ENCODE data around the gene TENT5C.

Gene TENT5C

DNA sequence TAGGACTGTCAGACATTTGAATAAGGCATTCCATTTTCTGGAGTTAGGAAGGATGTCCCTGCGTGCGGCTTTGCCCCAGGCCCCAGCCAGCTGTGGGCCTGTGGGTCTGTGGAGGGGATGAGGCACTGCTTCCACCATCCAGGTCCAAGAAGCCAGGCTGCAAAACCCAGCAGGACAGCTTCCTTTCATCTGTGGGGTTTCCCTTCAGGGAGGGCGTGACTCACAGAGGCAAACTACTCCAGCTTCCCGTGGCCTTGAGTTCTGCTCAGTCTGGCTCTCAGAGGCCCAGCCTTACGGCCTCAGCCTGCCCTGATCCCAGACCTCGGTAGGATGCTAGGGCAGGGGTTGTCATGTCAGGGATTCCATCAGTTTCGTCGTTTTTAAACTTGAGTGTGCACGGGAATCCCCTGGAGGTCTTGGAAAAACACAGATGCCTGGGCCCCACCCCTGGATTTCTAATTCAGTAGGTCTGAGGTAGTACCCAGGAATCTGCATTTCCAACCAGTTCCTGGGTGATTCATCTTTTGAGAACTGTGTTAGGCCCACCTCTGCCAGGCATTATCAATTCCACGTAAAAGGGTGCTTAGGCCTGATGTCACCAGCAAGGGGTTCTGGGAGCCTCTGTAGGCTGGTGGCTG lies 32.3 kb upstream of the TENT5C start:
- peak; percentile 9 for DNase-seq (ENCODE audit: low spot score)

DNA sequence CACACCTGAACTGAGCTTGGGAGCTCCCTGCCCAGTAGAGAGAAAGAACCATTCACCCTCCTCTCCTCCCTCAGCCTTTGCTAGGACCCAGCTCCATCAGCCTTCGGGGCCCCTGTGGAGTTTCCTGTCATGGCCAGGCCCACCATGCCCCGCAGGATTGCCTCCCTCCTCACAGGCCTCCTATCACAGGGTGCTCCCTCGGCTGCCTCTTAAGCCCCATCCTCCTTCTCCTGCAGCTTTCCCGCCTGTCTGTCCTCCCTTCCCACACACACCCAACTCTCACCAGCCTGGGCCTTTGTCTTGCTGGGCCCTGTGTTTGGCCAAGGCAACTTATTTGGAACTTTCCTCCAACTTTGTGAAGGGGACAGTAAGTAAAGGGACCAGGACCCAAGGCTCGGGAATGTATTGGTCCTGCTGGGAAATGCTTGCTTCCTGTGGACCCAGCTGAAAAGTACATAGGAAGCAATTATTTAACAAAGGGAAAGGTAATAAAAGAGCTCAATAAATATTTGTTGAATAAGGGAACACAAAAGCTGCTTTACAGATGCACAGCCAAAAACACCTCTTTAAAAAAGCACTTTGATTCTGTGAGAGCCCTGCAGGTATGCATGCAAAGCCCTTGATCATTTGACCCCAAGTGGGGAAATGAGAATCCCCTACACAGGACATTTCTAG lies 31.6 kb upstream of the TENT5C start:
- DNase-seq (ENCODE audit: low spot score): no peak

DNA sequence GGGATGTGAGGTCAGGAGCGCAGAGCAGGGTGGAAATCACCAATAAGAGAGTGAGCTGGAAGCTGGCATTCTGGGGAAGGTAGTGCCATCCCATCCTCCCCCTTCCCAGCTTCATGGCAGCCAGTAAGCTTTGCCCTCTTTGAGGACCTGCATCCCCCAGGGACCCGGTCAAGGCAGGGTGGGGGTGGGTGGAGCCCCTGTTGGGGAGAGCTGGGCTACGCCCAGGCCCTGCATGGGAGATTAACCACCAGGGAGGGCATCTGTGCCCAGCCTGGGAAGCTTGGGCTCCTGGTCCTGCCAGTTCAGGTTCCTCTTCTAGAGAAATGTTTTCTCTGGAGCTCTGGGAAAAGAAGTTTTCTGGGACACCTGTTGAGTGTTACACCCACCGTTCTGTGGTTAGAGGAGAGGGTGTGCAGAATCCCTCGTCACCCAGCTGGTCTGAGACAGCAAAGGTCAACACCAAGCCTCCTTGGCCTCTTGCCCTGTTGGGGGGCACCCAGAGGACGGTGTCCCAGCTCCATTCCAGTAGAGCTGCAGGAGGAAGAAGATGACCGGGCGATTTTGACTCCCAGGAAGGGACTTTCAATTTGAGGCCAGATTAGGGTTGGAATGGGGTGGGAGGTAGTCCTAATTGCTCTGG lies 30.1 kb upstream of the TENT5C start:
- DNase-seq (ENCODE audit: low spot score): no peak

DNA sequence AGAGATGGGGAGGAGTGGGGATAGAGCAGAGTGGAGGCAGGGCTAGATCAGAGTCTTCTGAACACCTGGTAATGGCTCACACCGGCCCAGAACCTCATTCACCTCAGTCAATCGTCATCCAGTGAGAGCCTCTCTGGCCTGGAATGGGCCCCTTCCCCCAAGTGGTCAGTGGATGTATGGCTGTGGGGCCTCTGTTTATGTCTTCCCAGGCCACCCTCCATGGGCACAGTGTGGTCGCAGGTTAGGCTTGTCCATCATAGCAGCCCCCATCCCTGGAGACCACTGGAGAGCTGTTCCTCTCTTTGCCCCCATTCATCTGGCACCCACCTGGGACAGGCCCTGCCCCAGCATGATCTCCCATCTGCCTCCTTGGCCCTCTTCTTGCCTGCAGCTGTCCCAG lies 29.6 kb upstream of the TENT5C start:
- DNase-seq (ENCODE audit: low spot score): no peak

DNA sequence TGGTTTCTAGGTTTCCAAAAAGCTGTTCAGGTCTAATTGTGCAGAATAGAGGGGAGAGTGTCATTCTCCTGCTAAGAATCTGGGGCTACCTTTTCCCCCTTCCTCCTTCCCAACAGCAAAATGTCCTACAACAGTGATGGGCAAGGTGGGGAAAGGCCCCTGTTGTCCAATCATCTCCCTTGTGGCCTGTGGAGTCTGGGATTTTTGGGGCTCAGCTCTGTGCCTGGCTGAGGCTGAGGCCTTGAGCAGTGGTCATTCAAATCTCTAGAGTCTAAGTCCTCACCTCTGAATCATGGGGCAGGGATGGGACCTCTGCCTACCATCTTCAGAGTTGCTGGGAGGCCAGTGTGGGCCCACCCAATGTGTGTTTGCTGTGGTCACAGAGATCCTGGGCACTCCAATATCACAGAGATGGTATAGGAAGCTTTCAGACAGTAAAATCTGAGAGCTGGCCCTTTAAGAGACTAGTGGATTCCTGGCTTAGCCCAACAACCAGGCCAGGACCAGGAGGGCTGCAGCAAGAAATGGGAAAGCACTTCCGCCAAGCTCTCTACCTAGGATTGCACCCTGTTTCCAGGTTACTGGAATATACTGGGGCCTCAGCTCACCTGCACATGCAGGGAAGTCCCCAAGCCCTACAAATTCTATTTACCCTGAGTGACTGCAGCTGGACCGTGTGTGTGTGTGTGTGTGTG lies 28.5 kb upstream of the TENT5C start:
- no peak for DNase-seq (ENCODE audit: low spot score)

DNA sequence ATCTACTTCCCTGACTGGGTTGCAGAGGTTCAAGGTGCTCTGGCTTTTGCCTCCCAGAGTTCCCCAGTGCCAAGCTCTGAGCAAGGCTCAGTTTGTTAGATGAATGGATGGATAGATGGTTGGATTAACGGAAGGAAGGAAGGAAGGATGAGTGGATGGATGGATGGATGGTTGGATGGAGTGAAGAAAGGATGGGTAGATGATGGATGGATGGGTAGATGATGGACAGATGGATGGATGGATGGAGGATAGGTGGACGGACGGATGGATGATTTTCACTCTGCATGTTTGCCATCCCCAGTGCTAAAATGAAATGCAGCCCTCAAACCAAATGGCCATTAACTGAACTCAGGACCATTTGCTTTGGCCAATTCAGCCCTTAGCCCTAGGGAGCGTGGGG lies 27.4 kb upstream of the TENT5C start:
- DNase-seq (ENCODE audit: low spot score): no peak

DNA sequence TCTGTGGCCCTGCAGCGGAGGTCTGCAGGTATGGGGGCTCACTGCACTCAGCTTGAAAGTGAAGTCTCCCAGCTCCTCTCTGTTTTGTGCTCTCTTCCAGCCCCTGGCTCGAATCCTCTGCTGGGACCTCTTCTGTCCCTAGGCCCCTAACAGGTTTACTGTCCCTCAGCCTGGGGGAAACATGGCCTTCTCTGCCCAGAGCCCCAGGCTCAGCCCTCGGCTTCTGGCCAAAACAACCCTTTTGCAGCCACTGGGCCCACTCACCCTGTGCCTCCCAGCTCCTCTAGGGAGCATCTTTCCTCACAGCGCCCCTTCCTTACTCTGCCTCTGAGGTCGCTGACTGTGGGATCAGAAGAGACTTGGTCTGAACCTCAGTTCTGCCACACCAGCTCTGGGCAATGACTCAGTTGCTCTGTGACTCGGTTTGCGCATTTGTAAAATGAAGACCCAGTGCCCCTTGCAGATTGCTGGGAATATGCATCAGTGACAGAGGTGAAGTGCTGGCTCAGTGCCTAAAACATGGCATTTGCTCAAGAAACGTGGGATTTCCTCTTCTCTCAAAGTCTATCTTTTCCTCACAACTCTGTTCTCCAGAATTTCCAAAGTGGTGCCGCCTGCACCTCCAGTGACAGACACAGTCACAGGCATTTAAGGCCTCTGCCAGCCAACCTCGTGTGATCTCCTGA lies 26.5 kb upstream of the TENT5C start:
- DNase-seq (ENCODE audit: low spot score): no peak

DNA sequence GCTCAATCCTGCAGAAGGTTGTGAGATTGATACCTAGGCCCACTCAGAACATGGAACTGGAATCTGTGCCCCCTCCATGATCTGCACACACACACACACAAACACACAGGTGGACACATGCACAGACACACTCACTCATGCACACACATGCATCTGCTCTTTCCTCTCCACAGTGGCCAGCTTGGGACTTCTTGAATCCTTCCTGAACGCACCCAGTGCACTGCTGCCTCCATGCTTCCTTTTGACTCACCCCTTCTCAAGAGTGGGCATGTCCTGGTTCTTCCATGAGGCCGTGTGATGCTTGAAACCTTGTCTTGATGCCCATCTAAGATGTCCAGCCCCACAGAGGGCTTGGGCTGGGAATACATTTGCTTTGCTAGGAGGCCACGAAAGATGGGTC lies 25.4 kb upstream of the TENT5C start:
- DNase-seq (ENCODE audit: low spot score): no peak

DNA sequence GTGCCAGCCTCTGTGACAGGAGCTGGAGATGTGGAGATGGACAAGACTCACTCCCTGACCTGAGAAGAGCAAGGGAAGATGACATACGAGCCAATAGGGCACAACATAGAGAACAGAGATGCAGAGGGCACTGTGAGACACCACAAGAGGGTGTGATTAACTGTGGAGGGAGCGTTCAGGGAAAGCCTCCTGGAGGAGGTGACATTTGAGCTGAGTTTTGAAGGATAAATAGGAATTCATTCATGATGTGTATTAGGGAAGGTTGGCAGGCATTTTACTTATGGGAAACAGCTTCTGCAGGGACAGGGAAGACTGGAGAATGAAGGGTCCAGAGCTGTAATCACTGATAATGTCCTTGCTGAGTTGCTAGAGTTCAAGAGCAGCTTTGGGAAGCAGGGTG lies 25.0 kb upstream of the TENT5C start:
- DNase-seq (ENCODE audit: low spot score): no peak

DNA sequence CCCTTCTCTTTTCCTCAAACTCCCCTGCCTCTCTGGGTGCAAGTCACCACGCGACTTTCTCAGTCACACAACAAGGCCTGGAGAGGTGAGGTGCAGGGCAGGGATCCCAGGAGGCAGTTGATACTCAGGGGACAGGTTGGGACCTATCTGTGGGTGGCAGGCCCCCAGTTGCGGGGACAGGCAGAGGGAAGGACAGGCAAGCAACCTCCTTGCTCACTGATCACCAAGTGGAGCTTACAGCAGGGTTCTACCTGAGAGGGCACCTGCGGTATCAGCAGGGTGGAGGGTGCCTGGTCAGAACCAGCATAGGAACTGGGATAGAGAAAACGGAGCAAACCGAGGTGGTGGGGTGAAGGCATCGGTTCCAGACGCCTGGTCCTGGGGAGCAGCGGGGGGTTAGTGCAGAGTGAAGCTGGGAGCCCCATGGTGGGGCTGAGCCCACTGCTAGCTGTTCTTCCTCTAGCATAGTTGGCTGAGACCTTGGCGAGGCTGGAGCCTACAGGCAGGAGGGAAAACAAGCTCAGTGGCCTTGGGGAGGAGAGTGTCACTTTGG lies 24.4 kb upstream of the TENT5C start:
- DNase-seq (ENCODE audit: low spot score): no peak

DNA sequence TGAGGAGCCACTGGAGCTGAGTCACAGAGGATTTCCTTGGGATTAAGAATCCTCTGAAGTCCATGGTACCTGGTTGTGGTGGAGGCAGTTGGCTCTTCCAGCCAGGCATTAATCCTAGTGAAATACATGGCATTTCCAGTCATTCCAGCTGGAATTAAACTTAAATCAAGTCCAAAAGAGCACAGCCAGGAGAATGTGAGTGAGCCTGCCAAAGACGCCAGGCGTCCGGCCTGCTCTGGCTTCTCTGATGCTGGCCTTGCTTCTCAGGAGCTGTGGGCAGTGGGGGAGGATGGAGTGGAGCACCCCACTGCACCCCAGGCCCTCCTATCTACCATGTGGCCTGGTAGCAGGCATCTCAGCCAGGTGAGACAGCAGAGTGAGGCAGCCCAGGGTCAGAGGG lies 23.4 kb upstream of the TENT5C start:
- DNase-seq (ENCODE audit: low spot score): no peak

DNA sequence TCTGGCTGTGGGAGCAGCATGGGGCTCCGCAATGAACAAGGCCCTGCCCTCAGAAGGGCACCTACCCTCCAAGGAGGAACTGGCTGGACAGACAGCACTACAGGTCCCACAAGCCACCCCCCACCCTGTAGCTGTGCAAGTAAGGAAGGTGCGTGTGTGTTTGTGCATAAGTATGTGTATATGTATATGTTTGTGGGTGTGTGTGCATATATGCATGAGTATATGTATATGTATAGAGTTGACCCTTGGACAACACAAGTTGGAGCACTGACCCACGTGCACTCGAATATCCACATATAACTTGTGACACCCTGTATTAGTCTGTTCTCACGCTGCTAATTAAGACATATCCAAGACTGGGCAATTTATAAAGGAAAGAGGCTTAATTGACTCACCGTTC lies 22.6 kb upstream of the TENT5C start:
- DNase-seq (ENCODE audit: low spot score): no peak

DNA sequence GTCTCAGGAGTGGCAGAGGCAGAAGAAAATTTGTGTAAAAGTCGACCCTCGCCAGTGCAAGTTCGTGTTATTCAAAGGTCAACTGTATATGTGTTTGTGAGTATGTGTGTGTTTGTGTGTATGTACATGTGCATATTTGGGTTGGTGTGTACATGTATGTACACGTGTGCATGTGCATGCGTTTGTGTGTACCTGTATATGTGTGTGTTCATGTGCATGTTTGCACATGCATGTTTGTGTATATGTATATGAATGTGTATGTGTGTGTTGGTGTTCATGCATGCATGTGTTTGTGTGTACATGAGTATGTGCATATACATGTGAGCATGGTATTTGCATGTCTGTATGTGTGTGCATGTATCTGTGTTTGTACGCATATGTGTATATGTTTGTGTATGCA lies 21.7 kb upstream of the TENT5C start:
- no peak for DNase-seq (ENCODE audit: low spot score)

DNA sequence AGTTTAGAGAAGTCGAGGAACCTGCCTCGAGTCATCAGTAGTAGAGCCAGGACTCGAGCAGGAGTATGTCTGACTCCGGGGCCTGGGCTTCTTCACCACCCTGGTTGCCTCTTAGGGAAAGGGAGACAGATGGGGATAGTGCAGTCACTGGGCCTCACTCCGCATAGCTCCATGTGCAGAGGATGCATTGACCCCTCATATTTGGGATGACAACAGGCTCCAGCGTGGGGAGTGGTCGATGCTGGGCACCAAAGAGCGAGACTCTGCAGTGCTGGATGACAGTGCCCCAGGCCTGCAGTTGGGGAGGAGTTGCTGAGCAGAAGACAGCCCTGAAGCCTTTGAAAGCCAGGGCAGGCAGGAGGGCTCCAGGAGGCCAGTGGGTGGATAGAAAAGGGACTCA lies 20.8 kb upstream of the TENT5C start:
- DNase-seq (ENCODE audit: low spot score): no peak

DNA sequence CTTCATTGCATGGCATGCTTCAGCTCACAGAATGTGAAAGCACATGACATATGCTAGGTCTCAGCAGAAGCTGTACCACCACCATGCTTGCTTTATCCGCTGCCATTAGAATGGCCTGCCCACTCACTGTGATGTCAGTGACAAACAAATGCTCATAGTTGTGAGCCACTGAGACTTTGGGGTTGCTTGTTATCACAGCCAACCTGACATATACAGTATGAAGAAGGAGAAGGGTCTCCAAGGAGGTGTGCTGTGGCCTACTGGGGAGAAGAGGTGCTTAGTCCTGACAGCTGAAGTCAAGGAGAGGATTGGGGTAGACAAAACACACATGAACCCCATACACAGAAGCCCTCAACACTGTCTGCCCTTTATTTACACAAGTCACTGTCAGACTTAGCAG lies 19.5 kb upstream of the TENT5C start:
- DNase-seq (ENCODE audit: low spot score): no peak

DNA sequence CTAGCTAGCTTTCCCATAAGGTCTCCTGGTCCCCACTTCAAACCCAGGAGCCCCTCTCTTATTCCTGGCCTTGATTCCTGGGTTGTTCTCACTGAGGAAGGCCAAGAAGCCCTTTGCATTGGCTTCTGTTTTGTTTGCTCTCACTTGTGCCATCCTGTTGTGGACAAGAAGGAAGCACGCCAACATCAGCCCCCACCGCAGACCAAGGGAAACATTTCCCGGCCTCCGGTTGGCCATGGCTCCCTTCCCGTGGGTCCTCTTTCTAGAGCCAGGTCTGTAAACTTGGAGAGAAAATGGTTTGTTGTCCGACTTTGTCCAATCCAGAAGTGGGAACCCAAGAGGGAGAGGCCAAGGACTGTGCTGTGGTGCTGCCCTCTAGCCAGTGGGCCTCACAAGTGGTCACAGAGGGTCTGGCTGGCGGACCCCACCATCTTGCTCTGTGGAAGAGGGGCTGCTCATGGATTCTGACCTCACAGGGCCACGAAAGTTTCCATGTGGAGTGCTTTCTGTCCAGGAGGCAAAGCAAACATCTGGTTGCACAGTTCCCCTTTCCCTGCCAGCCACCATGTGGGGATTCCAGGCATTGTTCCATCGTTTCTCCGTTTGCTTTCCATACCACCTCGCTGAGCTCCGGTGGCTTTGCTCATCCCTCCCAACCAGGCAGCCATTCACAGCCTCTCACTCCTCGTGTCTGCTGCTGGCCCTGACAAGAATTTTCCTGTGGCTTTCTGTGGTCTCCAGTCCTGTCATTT lies 18.9 kb upstream of the TENT5C start:
- DNase-seq (ENCODE audit: low spot score): no peak

DNA sequence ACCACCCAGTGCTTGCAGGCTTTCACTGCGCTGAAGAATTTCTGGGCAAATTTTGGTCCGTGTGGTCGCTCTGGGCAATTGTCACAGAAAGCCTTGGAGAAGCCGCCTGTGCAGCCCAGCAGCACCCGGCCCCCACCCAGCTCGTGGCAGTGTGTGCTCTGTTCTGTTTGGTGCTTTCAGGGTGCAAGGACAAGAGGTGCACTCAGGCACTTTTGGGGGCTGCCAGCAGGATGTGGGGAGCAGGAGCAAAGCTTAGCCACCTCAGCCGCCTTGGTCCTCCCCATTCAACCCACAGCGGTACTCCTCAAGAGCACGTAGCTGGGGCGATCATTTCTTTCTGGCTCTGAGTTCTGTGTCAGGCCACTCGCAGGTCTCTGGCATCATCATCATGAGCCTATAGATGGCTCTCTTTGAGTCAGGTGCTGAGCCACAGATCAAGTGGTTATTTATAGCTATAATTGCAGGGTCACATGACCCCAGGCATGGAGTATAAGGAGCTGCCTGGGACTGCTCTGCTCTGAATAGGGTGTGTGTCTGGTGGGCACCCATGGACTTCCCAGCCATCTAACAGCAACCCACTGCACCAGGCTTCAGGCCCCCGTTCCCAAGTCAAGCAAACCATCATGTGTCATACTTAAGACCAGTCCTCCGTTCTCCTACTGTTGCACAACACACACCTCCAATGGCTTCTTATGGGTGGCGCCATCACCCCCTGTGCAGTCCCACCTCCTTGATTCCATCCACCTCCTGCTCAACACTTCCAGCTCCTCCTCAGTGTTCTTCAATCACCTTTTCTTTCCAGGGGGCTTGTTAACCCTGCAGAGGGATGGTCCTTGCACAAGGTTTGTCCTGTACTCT lies 18.1 kb upstream of the TENT5C start:
- no peak for DNase-seq (ENCODE audit: low spot score)

DNA sequence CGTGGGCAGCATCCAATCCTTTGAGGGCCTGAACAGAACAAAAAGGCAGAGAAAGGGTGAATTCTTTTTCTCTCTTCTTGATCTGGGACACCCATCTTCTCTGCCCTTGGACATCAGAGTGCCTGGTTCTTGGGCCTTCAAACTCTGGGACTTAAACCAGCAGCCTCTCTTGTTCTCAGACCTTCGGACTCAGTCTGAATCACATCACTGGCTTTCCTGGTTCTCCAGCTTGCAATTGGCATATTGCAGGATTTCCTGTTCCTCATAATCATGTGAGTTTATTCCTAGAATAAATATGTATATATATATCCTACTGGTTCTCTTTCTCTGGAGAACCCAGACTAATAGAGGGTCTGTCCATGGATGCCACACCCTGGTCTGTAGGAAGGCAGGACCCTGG lies 16.3 kb upstream of the TENT5C start:
- DNase-seq (ENCODE audit: low spot score): peak; percentile 60

DNA sequence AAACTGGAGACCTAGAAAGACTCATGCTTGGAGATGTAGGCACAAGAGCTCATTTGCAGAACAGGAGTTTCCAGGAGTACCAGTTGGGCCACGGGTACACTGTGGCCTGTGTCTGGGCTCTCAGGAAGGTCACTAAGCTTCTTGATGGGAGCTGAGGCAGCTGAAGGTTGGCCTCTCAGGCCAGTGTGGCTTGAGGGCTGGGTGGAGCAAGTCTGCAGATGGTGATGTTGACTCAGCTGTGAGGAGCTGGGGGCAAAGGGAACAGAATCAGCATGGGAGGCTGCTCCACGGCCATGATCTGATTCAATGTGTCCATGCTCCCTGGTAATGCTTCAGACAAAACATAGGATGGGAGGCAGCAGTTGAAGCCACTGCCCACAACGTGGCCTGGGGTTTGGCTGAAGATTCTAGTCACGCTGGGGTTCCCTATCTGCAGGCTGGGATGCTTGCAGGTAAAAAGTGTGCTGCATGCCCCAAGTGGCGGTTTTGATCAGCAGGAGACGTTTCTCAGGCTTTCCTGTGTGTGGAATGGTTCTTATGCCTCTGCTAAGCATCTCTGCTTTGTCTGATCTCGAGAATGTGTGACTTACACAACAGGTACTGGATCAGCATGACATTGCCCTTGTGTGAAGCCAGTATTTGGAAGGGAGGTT lies 15.4 kb upstream of the TENT5C start:
- no peak for DNase-seq (ENCODE audit: low spot score)

DNA sequence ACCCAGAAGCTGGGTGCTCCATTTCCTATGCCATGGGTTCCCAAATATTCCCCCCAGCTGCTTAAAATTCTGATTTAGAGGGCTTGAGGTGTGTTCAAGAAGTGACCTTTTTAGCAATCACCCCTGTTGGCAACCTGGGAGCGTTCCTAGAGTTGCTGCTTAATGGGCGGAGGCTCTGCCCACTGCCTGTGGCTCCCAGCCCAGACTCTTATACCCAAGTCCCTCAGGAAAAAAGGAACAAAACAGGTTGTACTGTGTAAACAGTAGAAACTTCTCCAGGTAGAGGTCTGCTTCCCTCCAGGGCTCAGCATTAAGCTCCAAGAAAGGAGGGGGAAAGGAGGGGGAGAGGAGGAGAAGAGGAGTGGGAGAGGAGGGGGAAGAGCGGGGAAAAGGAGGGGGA lies 14.6 kb upstream of the TENT5C start:
- no peak for DNase-seq (ENCODE audit: low spot score)

Measured in kidney capillary endothelial cell (primary cell).